NCI-H2081 (cell line): Measurements from ENCODE around the gene CFAP251.
A peak's percentile ranks its signal among the peaks of the same experiment; 100 is the strongest.
"Not testable (repeated sequence)": the region's sequence is repeated elsewhere in the genome, so short reads cannot be mapped to it uniquely, and the experiment has no call there.

Source experiments
- DNase-seq, 2 experiments: peaks; one replicate each; lab custom pipeline; 2025; lab: John Stamatoyannopoulos, UW

The CFAP251 gene

DNA sequence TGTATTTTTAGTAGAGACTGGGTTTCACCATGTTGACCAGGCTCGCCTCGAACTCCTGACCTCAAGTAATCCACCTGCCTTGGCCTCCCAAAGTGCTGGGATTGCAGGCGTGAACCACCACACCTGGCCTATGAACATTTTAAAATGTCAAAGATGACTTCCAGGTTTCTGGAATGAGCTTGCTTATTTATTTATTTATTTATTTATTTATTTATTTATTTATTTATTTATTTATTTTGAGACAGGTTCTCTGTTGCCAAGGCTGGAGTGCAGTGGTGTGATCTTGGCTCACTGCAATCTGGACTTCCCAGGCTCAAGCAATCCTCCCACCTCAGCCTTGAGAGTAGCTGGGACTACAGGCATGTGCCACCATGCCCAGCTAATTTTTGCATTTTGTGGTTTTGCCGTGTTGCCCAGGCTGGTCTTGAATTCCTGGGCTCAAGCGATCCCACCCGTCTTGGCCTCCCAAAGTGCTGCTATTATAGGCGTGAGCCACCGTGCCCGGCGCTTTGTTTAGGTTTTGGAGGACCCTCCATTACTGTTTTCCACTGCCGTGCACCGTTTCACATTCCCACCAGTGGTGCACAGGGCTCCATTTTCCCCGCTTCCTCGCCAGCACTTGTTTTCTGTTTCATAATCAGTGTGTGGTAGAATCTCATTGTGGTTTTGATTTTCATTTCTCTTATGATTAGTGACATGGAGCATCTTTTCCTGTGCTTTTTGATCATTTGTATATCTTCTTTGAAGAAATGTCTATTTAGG is 6.4 kb upstream of the CFAP251 start:
- DNase-seq: no peak

DNA sequence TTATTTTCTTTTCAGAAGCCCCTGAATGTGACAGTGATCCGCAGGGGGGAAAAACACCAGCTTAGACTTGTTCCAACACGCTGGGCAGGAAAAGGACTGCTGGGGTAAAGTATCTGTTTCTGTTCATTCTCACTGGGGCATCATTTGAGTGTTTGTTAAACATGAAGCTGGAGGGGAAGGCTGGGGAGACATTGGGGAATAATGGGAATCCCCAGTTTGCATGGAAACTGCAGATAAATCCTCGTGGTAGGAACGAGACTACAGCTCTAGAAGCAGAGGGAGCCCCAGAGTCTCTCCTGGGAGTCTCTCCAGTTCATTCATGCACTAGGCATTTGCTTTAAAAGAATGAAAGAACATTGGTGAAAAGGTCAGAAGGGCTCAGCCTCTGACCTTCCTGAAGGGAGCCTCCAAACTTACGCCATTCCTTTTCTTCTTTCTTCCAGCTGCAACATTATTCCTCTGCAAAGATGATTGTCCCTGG is 2.5 kb upstream of the CFAP251 start:
- DNase-seq: peak; percentile 1 to 53

DNA sequence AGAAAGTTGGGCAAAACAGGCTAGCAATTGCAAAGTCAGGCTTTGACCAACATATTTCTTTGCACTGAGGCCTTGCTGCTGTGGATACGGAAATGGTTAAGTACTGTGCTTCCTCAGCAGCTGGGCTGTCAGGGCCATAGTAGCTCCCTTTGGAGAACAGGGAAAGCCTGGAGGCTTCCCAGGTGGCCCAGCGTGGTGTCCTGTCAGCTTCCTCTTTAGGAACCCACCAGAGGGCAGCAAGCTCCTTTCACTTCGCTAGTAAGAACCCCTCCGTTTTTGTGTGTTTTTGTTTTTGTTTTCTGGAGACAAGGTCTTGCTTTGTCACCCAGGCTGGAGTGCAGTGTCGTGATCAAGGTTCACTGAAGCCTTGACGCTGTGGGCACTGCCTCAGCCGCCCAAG is 1.7 kb upstream of the CFAP251 start:
- DNase-seq: peak; percentile 39 to 58

- no peak for DNase-seq
These were observed 267 bp downstream of the CFAP251 start for GRCh38 chr12:121918679-121919038.

- DNase-seq: no peak
These were observed 2.7 kb downstream of the CFAP251 start for GRCh38 chr12:121921066-121921465.

DNA sequence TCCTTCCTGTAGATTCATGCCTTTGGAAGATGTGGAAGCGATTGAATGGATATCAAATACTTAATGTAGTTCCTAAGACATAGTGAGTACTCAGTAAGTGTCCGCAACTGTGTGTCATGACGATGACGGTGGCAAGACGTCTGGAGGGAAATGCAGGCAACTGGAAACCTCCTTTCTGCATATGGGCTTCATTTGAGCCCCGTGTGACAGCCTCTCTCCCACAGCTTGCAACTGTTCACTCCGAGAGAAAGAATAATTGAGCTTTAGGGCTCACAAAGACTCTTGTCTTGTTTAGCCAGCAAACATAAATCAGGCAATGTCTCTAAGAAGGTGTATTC is 6.9 kb downstream of the CFAP251 start:
- DNase-seq: no peak

DNA sequence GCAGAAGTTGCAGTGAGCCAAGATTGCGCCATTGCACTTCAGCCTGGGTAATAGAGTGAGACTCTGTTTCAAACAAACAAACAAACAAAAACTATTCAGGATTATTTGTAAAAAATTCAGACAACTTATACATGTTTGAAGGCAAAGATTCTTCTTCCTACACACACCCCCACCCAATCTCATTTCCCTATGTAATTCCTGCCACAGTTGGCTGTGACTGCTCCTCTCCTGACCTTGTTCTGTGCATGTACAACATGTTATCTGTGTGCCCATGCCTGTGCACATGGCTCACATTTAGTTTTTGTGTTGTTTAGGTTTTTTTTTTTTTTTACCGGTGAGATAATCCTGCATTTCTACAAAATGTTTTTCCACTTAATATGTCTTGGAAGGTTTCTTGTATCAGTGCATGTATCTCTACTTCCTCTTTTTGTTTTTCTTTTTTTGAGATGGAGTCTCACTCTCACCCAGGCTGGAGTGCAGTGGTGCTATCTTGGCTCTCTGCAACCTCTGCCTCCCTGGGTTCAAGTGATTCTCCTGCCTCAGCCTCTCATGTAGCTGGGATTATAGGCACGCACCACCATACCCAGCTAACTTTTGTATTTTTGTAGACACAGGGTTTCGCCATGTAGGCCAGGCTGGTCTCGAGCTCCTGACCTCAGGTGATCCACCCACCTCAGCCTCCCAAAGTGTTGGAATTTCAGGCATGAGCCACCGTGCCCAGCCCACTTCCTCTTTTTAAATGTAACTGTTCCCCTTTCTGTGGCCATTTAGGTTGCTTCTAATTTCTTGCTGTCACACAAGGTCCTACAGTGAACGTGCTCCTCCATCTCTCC is 8.7 kb downstream of the CFAP251 start:
- DNase-seq: no peak

- no peak for DNase-seq
These were observed 9.4 kb downstream of the CFAP251 start for GRCh38 chr12:121927813-121928212.

GRCh38 chr12:121929545-121929944 is 11.2 kb downstream of the CFAP251 start:
- DNase-seq: not testable (repeated sequence)

GRCh38 chr12:121930862-121931261 is 12.5 kb downstream of the CFAP251 start:
- no peak for DNase-seq

DNA sequence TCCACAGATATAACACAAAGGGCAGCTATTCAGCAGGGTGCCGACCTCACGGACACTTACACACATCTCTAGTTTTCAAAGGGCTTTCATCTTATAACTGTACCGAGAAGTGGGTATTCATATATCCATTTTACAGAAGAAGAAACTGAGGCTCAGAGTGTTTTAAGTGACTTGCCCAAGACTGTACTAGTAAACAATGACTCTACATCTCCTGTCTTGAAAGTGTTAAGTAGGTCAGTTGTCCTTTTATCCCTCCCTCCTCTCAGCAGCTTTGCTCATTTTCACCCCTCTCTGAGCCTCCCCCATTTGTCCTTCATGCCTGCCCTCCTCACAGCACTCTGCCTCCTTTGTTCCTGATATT is 13.8 kb downstream of the CFAP251 start:
- DNase-seq: no peak

- no peak for DNase-seq
These were observed 14.6 kb downstream of the CFAP251 start for GRCh38 chr12:121932914-121933521.

GRCh38 chr12:121933522-121934308 is 15.3 kb downstream of the CFAP251 start:
- no peak for DNase-seq

GRCh38 chr12:121934309-121934664 is 15.9 kb downstream of the CFAP251 start:
- DNase-seq: no peak

DNA sequence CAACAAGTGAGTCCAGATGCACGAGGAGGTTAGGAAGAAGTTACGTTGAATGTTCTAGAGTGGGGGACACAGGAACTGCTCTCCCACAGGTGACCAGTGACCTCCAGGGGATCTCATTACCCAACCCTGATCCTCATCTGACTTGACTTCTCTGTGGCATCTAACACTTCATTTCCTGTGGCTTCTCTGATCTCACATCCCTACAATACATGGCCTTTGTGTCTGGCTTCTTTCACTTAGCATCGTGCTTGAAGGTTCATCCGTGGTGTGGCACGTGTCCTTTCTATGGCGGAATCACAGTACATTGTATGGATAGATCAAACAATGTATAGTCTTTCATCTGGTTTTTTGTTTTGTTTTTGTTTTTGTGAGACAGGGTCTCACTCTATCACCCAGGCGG is 19.3 kb downstream of the CFAP251 start:
- DNase-seq: no peak

DNA sequence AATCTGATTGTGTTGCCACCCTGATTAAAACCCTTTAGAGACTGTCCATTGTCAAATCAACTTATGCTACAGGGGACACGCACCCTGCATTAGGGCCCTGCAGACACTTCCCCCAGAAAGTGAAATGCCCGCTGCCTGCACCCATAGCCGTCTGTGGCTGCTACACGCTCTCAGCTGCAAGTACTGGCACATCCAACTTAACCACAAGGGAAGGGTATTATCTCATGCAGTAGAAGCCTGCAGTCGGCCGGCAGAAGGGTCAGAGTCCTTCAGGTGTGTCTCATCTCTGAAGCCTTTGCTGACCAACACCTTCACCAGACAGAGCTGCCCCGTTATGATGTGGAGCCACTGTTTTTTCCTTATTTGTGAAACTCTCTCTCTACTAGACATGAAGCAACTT is 20.8 kb downstream of the CFAP251 start:
- DNase-seq: no peak

DNA sequence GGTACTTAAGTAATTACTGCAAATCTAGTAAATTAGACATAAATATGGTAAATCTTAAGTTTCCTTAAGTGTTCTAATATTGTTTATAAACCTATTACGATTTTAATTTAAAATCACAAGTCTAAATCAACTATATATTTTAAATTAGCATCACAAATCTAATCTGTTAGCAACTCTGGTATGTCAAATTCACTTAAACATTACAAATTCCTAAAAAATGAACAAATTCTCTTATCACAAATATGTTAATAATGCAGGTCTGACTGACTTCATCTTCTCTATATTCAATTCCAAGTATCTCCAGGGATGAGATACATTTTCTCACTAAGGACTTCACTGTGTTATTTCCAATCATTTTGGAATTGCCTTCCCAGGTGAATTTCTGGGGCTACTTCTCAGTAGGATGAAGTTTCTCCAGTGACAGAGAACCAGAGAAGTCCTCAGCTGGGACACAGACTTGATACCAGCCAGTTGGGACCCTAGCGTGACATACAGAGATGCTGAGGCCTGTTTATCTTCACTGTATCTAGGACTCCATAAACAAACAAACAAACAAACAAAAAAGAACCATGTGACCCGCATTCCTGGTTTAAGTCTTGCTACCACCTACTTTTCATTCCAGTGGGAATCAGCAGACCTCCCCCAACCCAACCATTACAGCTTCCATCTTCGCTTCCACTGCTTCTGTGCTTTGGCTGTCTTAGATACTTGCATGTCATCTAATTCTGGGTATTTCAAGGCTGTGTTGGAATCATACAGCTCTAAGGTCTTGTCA is 21.8 kb downstream of the CFAP251 start:
- DNase-seq: no peak

DNA sequence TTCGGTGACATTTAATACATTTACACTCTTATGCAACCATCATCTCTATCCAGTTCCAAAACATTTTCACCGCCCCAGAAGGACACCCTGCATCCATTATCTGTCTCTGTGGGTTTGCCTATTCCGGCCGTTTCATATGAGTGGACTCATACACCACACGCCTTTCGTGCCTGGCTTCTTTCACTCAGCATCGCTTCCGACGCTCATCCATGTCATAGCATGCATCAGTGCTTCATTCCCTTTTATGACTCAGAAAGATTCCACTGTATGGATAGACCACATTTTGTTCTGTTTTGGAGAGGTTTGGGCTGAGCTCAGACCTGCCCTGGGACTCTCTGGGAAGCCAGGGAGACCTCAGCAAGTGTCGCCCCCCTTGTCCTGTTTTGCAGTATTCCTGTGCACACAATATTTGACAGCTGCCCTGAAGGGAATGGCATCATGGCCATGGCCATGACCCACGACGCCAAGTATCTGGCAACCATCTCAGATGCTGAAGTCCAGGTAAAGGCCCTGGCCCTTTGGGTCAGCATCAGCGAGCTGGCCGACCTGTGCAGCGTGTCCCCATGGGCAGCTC is 23.8 kb downstream of the CFAP251 start:
- DNase-seq: no peak

GRCh38 chr12:121943926-121944325 is 25.5 kb downstream of the CFAP251 start:
- DNase-seq: no peak

- DNase-seq: no peak
These were observed 28.1 kb downstream of the CFAP251 start for GRCh38 chr12:121946313-121947025.

DNA sequence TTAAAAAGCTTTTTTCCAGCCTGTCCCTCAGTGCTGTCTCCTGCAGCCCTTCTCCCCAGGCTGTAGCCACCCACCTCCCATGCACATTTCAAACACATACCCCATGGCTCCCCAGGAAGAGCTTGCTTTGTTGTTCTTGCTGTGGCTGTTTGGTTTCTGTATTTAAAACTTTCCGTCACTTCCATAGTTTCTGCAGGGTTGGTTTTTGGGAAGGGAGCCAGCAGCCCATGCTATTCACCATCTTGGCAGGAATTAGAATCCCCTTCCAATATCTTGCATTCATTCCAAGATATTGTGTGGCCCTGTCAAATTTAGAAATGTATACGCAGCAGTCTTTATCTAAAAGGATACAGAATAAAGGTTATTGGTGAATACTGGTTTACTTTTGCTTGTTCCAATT is 29.6 kb downstream of the CFAP251 start:
- DNase-seq: no peak
